ENCODE data around the gene BACE2.

The BACE2 gene

GRCh38 chr21:41170859-41171609, 3.1 kb downstream of the BACE2 start:
- no peak for DNase-seq (ENCODE audit: low spot score)
- in situ Hi-C loops (cut with MboI; ENCODE audit: low pct_unique_long_range_greater_than_20kb, low sequenced_read_pairs, unreplicated experiment), result no loop called here
- TF ChIP-seq, protein P1, sequence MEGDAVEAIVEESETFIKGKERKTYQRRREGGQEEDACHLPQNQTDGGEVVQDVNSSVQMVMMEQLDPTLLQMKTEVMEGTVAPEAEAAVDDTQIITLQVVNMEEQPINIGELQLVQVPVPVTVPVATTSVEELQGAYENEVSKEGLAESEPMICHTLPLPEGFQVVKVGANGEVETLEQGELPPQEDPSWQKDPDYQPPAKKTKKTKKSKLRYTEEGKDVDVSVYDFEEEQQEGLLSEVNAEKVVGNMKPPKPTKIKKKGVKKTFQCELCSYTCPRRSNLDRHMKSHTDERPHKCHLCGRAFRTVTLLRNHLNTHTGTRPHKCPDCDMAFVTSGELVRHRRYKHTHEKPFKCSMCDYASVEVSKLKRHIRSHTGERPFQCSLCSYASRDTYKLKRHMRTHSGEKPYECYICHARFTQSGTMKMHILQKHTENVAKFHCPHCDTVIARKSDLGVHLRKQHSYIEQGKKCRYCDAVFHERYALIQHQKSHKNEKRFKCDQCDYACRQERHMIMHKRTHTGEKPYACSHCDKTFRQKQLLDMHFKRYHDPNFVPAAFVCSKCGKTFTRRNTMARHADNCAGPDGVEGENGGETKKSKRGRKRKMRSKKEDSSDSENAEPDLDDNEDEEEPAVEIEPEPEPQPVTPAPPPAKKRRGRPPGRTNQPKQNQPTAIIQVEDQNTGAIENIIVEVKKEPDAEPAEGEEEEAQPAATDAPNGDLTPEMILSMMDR (IDR thresholded peaks at IDR 0.05; ENCODE audit: extremely low read depth, insufficient read depth, missing control alignments), result no peak

GRCh38 chr21:41175080-41175479, 7.1 kb downstream of the BACE2 start:
- no peak for DNase-seq (ENCODE audit: low spot score)
- in situ Hi-C loops (cut with MboI; ENCODE audit: low pct_unique_long_range_greater_than_20kb, low sequenced_read_pairs, unreplicated experiment), result no loop called here

DNA sequence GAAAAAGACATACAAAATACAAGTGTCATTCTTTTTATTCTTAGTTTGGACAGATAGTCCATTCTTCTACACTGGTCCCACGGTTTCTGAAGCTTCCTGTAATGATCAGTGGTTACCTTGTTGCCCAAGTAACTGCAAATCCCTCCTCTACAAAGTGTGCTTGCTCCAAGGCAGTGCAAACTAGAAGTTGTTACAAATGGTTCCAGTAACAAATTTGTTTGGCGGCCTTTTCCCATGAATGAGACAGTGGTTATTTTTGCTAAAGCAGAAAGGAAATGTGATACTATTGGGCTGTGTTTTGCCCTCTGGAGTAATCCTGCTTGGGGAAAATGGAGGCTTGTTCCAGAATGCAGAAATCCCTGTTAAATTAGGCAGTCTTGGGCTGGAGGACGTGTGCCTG, 8.9 kb downstream of the BACE2 start:
- DNase-seq (ENCODE audit: low spot score), result no peak
- TF ChIP-seq, protein P1 (IDR thresholded peaks at IDR 0.05; ENCODE audit: extremely low read depth, insufficient read depth, missing control alignments), result no peak
- in situ Hi-C loops (cut with MboI; ENCODE audit: low pct_unique_long_range_greater_than_20kb, low sequenced_read_pairs, unreplicated experiment), result no loop called here

More at GRCh38 chr21:41175080-41175479, 7.1 kb downstream of the BACE2 start:
- TF ChIP-seq, protein P1 (IDR thresholded peaks at IDR 0.05; ENCODE audit: extremely low read depth, insufficient read depth, missing control alignments), result no peak

GRCh38 chr21:41180752-41181151, 12.8 kb downstream of the BACE2 start:
- no peak for DNase-seq (ENCODE audit: low spot score)
- in situ Hi-C loops (cut with MboI; ENCODE audit: low pct_unique_long_range_greater_than_20kb, low sequenced_read_pairs, unreplicated experiment), result no loop called here
- TF ChIP-seq, protein P1 (IDR thresholded peaks at IDR 0.05; ENCODE audit: extremely low read depth, insufficient read depth, missing control alignments), result no peak

- in situ Hi-C loops (cut with MboI; ENCODE audit: low pct_unique_long_range_greater_than_20kb, low sequenced_read_pairs, unreplicated experiment), result no loop called here
- no peak for DNase-seq (ENCODE audit: low spot score)
- TF ChIP-seq, protein P1 (IDR thresholded peaks at IDR 0.05; ENCODE audit: extremely low read depth, insufficient read depth, missing control alignments), result no peak
These were observed 14.6 kb downstream of the BACE2 start for GRCh38 chr21:41182547-41182946.

DNA sequence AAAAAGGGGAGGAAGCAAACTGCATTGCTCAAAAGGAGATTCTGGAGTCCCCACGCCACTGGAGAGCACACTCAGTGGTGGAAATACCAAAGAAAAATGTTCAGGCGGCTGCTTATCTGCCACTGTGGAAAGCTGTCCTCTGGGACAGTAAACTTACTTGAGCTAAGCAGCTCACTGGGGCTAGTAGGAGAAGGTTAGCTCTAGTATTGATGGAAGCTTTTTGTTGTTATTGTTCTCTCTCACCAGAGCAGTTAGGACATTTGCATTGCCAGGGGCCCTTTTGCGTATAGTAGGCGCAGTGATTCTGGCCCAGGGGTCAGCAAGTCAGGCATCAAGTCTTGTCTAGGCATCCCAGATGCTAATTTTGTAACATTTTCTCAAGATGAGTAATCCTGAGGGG, 15.6 kb downstream of the BACE2 start:
- in situ Hi-C loops (cut with MboI; ENCODE audit: low pct_unique_long_range_greater_than_20kb, low sequenced_read_pairs, unreplicated experiment), result no loop called here
- TF ChIP-seq, protein P1 (IDR thresholded peaks at IDR 0.05; ENCODE audit: extremely low read depth, insufficient read depth, missing control alignments), result no peak
- no peak for DNase-seq (ENCODE audit: low spot score)
